ENCODE results near the gene PLEKHH3.
"Not testable (repeated sequence)": the region's sequence is repeated elsewhere in the genome, so short reads cannot be mapped to it uniquely, and the experiment has no call there.

PLEKHH3 gene

GRCh38 chr17:42670789-42671657 is 5.8 kb downstream of the PLEKHH3 start:
- DNase-seq, result no peak

GRCh38 chr17:42669977-42670788 is 6.6 kb downstream of the PLEKHH3 start:
- DNase-seq, result no peak

- no peak for DNase-seq
These were observed 7.2 kb downstream of the PLEKHH3 start for GRCh38 chr17:42669705-42669976.

DNA sequence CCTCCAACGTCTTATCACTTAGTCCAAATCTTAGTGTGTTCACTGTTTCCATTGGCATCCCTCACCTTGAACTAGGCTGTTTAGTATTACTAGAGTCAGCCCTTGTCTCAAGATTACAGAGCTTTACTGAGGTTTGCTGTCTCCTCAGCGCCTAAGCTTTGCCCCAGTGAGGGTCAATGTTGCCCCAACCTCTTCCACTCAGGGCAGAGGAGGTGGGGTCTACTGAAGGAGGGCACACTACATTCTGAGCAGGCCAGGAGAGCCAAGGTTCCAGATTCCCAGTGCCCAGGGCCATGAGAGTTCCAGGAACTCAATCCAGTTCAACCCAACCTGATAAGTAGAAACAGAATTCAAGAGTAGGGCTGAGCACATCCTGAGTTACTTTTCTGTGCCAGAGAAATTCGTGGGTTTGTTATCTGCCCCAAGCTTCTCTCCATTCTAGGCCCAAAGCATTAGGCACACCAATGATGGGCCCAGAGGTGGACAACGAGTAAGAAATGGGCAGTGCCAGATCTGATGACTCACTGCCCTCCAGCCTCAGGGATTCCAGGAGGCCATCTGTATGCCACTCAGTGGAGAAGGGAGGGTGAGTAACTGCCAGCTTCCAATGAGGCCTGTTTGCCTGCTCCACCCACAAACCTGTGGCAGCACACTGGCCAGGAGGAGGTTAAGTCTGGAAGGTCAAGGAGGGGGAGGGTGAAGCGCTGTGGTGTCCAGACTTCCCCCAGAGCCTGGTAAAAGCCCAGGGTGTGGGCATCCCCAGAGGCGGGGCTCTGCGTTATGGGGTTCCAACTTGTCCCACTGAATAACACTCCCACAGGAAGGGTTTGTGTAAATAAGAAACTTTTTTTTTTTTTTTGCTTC is 9.5 kb downstream of the PLEKHH3 start:
- DNase-seq, result peak; percentile 48

GRCh38 chr17:42666126-42666525 is 10.7 kb downstream of the PLEKHH3 start:
- DNase-seq, result not testable (repeated sequence)

GRCh38 chr17:42665581-42666001 is 11.2 kb downstream of the PLEKHH3 start:
- DNase-seq, result no peak

- peak; percentile 80 for DNase-seq
These were observed 16.0 kb downstream of the PLEKHH3 start for GRCh38 chr17:42660692-42661345.

DNA sequence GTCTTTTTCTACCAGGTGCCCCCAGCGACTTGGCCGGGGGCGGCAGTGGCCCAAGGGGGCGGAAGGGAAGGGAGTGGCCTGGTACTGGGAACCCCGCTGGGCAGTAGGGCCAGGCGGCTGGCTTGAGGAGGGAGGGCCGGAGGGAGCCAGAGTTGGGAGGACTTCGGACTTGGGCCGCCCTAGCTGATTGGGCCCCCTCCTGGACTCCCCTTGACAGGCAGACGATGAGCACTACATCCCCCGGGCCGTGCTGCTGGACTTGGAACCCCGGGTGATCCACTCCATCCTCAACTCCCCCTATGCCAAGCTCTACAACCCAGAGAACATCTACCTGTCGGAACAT is 16.9 kb downstream of the PLEKHH3 start:
- DNase-seq, result not testable (repeated sequence)

DNA sequence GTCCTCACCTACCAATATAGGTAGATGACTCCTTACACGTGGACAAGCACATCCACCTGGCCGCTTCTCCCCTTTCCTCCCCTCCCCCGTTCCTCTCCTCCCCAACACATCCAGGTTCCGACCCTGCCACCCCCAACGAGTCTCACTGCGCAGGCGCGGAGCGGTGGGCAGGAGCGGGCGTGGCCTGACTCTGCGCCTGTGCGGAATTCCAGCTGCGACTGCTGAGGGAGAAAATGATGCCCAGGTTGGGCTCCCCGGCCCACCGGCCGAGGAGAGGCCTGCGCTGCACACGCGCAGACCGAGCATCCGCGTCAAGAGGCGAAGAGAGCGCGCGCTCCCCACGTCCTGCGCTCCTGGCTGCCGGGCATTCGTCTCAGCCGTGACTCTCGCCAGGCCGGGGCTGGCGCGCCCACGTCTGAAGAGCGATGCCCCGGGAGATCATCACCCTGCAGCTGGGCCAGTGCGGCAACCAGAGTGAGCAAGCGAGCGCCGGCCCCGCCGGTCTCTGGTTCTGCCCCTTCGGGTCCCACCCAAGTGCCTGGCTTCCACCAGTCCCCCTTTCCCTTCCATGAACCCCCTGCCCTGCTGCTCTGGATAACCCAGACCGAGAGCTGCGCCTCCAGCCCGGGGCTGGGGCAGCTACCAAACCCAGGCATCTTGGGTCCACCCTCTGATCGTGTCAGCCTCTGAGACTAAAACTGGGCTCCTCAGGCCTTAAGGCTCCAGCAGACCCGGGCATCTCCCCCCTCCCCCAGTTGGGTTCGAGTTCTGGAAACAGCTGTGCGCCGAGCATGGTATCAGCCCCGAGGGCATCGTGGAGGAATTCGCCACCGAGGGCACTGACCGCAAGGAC is 17.5 kb downstream of the PLEKHH3 start, which contains the start of gene TUBG2:
Gene TUBG2, plus strand, starts transcription at position 206 of the 853 bp plus-strand sequence. Its CDS starts 220 bp downstream, at position 426.
- DNase-seq, result peak; percentile 91

DNA sequence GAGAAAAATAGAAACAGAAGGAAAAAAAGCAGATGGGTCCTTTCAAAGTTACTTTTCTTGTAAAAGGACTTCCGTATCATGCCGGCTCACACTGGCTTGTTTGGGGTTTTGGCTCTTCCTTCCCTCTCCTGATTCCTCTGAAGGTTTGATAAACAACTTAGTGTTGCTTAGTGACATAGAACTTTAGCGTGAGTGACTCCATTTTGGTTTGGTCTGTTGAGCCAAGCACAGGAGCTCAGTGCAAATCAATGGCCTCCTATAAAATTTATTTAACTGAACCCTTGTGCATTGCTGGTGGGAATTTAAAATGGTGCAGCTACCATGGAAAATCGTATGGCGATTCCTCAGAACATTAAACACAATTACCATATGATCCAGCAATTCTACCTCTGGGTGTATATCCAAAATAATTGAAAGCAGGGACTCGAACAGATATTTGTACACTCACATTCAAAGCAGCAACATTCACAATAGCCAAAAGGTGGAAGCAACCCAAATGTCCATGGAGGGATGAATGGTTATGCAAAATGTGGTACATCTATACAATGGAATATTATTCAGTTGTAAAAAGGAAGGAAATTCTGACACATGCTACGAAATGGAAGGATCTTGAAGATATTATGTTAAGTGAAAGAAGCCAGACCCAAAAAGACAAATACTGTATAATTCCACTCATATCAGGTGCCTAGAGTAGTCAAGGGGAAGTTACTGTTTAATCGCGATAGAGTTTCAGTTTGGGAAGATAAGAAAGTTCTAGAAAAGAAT is 18.8 kb downstream of the PLEKHH3 start:
- no peak for DNase-seq

DNA sequence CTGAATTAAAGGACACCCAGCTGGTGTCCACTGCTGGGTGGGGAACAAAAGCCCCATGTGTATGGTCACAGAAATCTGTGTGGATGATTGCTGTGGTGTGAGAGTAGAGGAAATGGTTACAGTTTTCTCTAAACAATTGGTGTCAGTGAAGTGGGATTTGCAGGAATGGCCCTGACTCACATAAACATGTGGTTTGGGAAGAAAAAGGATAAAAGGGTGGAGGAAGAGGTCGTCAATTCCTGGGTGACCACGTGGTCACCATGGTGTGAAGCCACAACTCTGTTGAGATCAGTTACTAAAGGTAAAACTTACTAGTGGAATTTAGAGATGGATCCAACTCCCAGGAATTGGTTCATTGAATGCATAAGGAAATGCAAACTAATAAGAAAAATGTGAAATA is 21.3 kb downstream of the PLEKHH3 start:
- peak; percentile 68 for DNase-seq

- DNase-seq, result peak; percentile 78
These were observed 23.3 kb downstream of the PLEKHH3 start for GRCh38 chr17:42653179-42654124.

GRCh38 chr17:42651392-42651791 is 25.4 kb downstream of the PLEKHH3 start:
- no peak for DNase-seq

GRCh38 chr17:42647778-42648177 is 29.0 kb downstream of the PLEKHH3 start:
- DNase-seq, result no peak

DNA sequence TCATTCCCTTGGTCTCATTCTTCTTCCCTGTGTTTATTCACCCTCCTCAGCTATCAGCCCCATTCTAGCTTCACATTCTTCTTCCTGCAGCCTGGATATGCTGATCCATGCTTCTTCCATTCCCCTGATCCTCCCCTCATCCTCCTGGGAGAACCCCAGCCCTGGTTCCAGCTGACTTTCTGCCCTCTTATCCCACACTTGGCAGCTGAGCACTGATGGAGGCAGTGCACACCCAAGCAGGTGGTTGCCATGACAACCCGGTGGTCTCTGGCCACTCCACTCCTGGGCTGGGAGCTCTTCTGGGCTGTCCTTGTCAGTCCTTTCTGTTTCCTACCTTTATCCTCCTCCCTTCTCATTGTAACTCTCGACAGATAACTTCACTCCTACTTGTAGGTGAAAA is 34.5 kb downstream of the PLEKHH3 start:
- DNase-seq, result no peak

DNA sequence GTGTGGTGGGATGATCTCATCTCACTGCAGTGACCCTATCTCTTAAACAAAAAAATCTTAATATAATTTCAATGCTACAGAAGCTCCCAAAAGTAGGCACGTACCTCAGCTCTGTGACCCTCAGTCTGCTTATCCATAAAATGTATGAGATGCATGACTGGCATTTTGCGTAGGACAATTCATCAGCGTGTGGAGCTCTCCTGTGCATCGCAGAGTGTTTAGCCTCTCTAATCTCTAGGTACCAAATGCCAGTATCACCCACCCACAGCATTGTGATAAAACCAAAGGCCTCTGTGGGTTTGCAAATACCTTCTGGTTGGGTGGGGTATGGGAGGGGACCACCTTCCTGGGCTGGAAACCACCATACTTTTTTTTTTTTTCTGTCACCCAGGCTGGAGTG is 36.7 kb downstream of the PLEKHH3 start:
- DNase-seq, result no peak

- no peak for DNase-seq
These were observed 37.2 kb downstream of the PLEKHH3 start for GRCh38 chr17:42639525-42640113.

- DNase-seq, result no peak
These were observed 43.8 kb downstream of the PLEKHH3 start for GRCh38 chr17:42632949-42633444.

Measured in fibroblast of skin of abdomen (primary cell).